Nephron (organoid): ENCODE results near the gene C9orf72.

Experiments
- H3K27ac Mint-ChIP-seq, 3 experiments: 2 replicates each; pipeline ENCODE4 v1.8.0; 2020; ENCODE audit warnings: mixed read lengths in 3 of 3, mild to moderate bottlenecking in 2 of 3, moderate library complexity in 1 of 3
- H3K27me3 Mint-ChIP-seq: 2 replicates; pipeline ENCODE4 v1.8.0; 2021; ENCODE audit warnings: low read depth, mild to moderate bottlenecking, moderate library complexity, mixed read lengths
- H3K36me3 Mint-ChIP-seq: 2 replicates; pipeline ENCODE4 v1.8.0; 2020; ENCODE audit warnings: low read depth, mixed read lengths
- H3K4me1 Mint-ChIP-seq: 2 replicates; pipeline ENCODE4 v1.8.0; 2020; ENCODE audit warnings: mixed read lengths
- H3K4me3 Mint-ChIP-seq, 3 experiments: 2 replicates each; pipeline ENCODE4 v1.8.0; 2020; ENCODE audit warnings: mild to moderate bottlenecking in 3 of 3, mixed read lengths in 3 of 3, moderate library complexity in 2 of 3
- H3K9me3 Mint-ChIP-seq: 2 replicates; pipeline ENCODE4 v1.8.0; 2020; ENCODE audit warnings: mixed read lengths
- CTCF ChIP-seq, 3 experiments: fragments of 200-600 bp; sonication (generic); IDR thresholded peaks; one replicate each; pipeline ENCODE4 v1.5.0; 2021; ENCODE audit warnings: antibody characterized with exemption in 3 of 3; ENCODE audit not compliant: unreplicated experiment in 3 of 3

C9orf72 gene

DNA sequence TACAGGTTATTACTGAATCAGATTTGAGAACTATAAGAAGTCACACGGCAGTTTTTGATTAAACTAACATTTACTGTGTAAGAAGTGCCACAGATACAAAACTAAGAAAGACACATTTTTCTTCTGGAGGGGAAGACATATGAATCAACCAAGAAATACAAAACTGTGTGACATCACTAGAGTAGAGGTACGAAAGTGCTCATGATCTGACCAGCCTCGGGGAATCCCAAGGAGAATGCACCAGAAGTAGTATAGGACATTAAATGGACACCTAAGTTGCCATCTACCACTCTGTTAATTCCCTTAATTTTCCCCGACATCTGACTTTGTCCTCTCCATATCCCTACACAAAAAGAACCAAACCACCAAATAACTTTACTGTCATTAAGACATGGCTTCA, 54.5 kb downstream of the C9orf72 start:
- Mint-ChIP-seq H3K4me3 (no peak overlapping the region), H3K9me3 (no peaks in the 10 kb centered on the region), H3K4me1 (peaks cover 10% of the 10 kb centered on the region), H3K27ac (no peak overlapping the region), H3K27me3 (no peaks in the 10 kb centered on the region), H3K36me3 (peaks cover 20% of the 10 kb centered on the region)
- no peak for TF ChIP-seq CTCF (IDR thresholded peaks at IDR 0.05; ENCODE audit: unreplicated experiment in 3 of 3)

DNA sequence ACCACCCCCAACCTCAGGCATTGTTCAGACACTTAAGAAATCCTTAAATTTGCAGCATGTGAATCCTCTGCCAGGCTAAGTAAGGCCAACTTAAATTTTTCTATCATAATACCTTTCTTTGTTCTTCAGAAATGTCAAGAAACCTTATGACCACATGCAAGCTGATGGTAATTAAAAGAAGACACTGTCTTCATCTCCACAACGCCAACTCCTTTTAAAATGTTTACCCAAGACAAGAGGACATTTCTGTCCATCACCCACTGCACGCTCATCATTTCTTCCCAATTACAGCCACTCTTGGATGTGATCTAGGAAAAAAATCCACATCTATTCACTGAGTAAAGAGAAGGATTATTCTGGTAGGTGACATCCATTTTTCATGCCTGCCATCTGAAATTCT, 55.3 kb downstream of the C9orf72 start:
- H3K4me1 Mint-ChIP-seq, result peaks cover 10% of the 10 kb centered on the region
- H3K9me3 Mint-ChIP-seq, result no peaks in the 10 kb centered on the region
- no peak overlapping the region for H3K27ac Mint-ChIP-seq
- H3K27me3 Mint-ChIP-seq, result no peaks in the 10 kb centered on the region
- TF ChIP-seq CTCF (IDR thresholded peaks at IDR 0.05; ENCODE audit: unreplicated experiment in 3 of 3), result no peak
- no peak overlapping the region for H3K4me3 Mint-ChIP-seq
- H3K36me3 Mint-ChIP-seq, result peaks cover 17% of the 10 kb centered on the region

- H3K36me3 Mint-ChIP-seq, result peaks cover 22% of the 10 kb centered on the region
- peak overlapping the region in 1 of 3 experiments; percentile 77 for H3K27ac Mint-ChIP-seq
- H3K4me1 Mint-ChIP-seq, result peaks cover 10% of the 10 kb centered on the region
- H3K9me3 Mint-ChIP-seq, result no peaks in the 10 kb centered on the region
- no peak overlapping the region for H3K4me3 Mint-ChIP-seq
- no peaks in the 10 kb centered on the region for H3K27me3 Mint-ChIP-seq
- TF ChIP-seq CTCF (IDR thresholded peaks at IDR 0.05; ENCODE audit: unreplicated experiment in 3 of 3), result no peak
Measured at GRCh38 chr9:27514551-27514950, 58.7 kb downstream of the C9orf72 start.

DNA sequence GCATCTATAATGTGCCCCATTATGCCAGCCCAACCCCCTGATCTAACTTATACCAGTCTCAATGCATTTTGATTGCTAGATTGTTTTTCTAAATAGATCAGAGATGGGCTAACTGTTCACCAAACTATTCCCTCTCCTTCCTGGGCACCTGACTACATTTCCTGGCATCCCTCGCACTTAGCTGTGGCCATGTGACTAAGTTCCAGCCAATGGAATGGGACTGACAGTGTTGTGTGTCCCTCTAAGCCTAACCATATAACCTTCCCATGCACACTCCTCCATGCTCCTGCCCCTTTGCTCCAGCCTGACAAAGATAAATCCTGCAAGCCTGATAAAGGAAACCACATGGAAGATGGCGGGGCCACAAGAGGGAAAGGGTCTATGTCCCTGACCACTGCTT, 61.5 kb downstream of the C9orf72 start:
- Mint-ChIP-seq H3K27me3 (no peaks in the 10 kb centered on the region), H3K27ac (no peak overlapping the region), H3K4me1 (peaks cover 10% of the 10 kb centered on the region), H3K4me3 (no peak overlapping the region), H3K9me3 (no peaks in the 10 kb centered on the region), H3K36me3 (peaks cover 26% of the 10 kb centered on the region)
- TF ChIP-seq CTCF (IDR thresholded peaks at IDR 0.05; ENCODE audit: unreplicated experiment in 3 of 3), result no peak

DNA sequence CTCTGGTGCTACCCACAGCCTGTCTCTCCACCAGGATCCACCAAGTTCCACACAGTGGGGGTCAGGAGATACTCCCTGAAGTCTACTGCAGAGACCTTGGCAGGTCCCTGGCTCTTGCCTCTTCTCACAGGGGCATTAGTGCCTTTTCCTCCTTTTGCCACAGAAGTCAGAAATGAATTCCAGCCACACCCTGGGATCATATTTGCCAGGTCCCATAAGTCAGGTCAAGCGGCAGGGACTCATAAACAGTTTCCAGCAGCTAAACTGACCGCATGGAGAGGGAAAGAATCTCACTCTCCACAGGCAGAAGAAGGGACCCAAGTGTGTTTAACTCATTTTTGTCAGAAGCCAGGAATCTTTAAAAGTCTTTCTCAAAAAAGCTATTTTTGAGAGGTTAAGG, 62.5 kb downstream of the C9orf72 start:
- TF ChIP-seq CTCF (IDR thresholded peaks at IDR 0.05; ENCODE audit: unreplicated experiment in 3 of 3), result no peak
- no peak overlapping the region for H3K27ac Mint-ChIP-seq
- peaks cover 10% of the 10 kb centered on the region for H3K4me1 Mint-ChIP-seq
- no peaks in the 10 kb centered on the region for H3K27me3 Mint-ChIP-seq
- H3K36me3 Mint-ChIP-seq, result peaks cover 32% of the 10 kb centered on the region
- no peaks in the 10 kb centered on the region for H3K9me3 Mint-ChIP-seq
- no peak overlapping the region for H3K4me3 Mint-ChIP-seq

GRCh38 chr9:27506981-27507380, 66.3 kb downstream of the C9orf72 start:
- no peak overlapping the region for H3K27ac Mint-ChIP-seq
- H3K36me3 Mint-ChIP-seq, result peaks cover 49% of the 10 kb centered on the region
- H3K4me1 Mint-ChIP-seq, result no peaks in the 10 kb centered on the region
- no peaks in the 10 kb centered on the region for H3K27me3 Mint-ChIP-seq
- no peak for TF ChIP-seq CTCF (IDR thresholded peaks at IDR 0.05; ENCODE audit: unreplicated experiment in 3 of 3)
- H3K4me3 Mint-ChIP-seq, result no peak overlapping the region
- H3K9me3 Mint-ChIP-seq, result no peaks in the 10 kb centered on the region
